GM23338 (cell line): Measurements from ENCODE around the gene PIWIL4. TPM values are rescaled to one million over a fixed set of nuclear protein-coding genes. Genes with fewer than 3 reads are reported as not detected.

Source experiments
- ATAC-seq: fragments of 200-7000 bp; cut with Tn5 transposase; 3 replicates; pipeline ENCODE4 v1.9.1; 2020
- DNase-seq: peaks from one replicate; pipeline ENCODE4 v3.0.0-alpha.2; 2015; ENCODE audit warnings: low spot score
- H2AFZ ChIP-seq: fragments of 200-600 bp; sonication (generic); 2 replicates; pipeline ENCODE4 v1.8.0; 2016; ENCODE audit warnings: antibody characterized with exemption, mild to moderate bottlenecking, moderate library complexity
- H3F3A ChIP-seq: fragments of 200-600 bp; sonication (generic); replicated peaks from 2 replicates; pipeline ENCODE4 v1.8.0; 2017; ENCODE audit warnings: antibody characterized with exemption, mixed run types, low read depth
- H3K27ac ChIP-seq: fragments of 200-600 bp; sonication (generic); 2 replicates; pipeline ENCODE4 v1.6.1; 2016; ENCODE audit warnings: low read depth
- H3K27me3 ChIP-seq: fragments of 200-600 bp; sonication (generic); 2 replicates; pipeline ENCODE4 v1.8.0; 2016; ENCODE audit warnings: mild to moderate bottlenecking, mixed run types, moderate library complexity; ENCODE audit not compliant: insufficient read depth
- H3K36me3 ChIP-seq: fragments of 200-600 bp; sonication (generic); 2 replicates; pipeline ENCODE4 v1.8.0; 2016; ENCODE audit warnings: mild to moderate bottlenecking; ENCODE audit not compliant: insufficient read depth
- H3K4me1 ChIP-seq: fragments of 200-600 bp; sonication (generic); 2 replicates; pipeline ENCODE4 v1.8.0; 2016; ENCODE audit warnings: mild to moderate bottlenecking, moderate library complexity; ENCODE audit not compliant: insufficient read depth
- H3K4me2 ChIP-seq: fragments of 200-600 bp; sonication (generic); 2 replicates; pipeline ENCODE4 v1.7.1; 2017; ENCODE audit warnings: mixed run types
- H3K4me3 ChIP-seq: fragments of 200-600 bp; sonication (generic); 2 replicates; pipeline ENCODE4 v1.6.1; 2016; ENCODE audit warnings: mixed run types
- H3K79me2 ChIP-seq: fragments of 200-600 bp; sonication (generic); replicated peaks from 2 replicates; pipeline ENCODE4 v1.8.0; 2017; ENCODE audit warnings: mild to moderate bottlenecking; ENCODE audit not compliant: insufficient read depth
- H3K9me2 ChIP-seq: fragments of 200-600 bp; sonication (generic); 2 replicates; pipeline ENCODE4 v1.8.0; 2017; ENCODE audit not compliant: insufficient read depth
- H4K20me1 ChIP-seq: fragments of 200-600 bp; sonication (generic); replicated peaks from 2 replicates; pipeline ENCODE4 v1.8.0; 2017; ENCODE audit warnings: mild to moderate bottlenecking; ENCODE audit not compliant: insufficient read depth
- H3K27ac Mint-ChIP-seq: 2 replicates; pipeline ENCODE4 v1.8.0; 2020; ENCODE audit warnings: inconsistent platforms, mild to moderate bottlenecking, moderate library complexity, mixed read lengths
- H3K27me3 Mint-ChIP-seq: 3 replicates; pipeline ENCODE4 v1.8.0; 2022; ENCODE audit warnings: low read depth, mild to moderate bottlenecking, moderate library complexity, mixed read lengths, inconsistent platforms; ENCODE audit not compliant: insufficient read depth, poor library complexity
- H3K36me3 Mint-ChIP-seq: 3 replicates; pipeline ENCODE4 v1.8.0; 2021; ENCODE audit warnings: low read depth, mild to moderate bottlenecking, inconsistent platforms, moderate library complexity, mixed read lengths
- H3K4me1 Mint-ChIP-seq: 3 replicates; pipeline ENCODE4 v1.8.0; 2020; ENCODE audit warnings: mild to moderate bottlenecking, inconsistent platforms, mixed read lengths
- H3K4me3 Mint-ChIP-seq: 3 replicates; pipeline ENCODE4 v1.8.0; 2021; ENCODE audit warnings: moderate library complexity, mild to moderate bottlenecking, inconsistent platforms, mixed read lengths
- H3K9me3 Mint-ChIP-seq: 3 replicates; pipeline ENCODE4 v1.8.0; 2020; ENCODE audit warnings: moderate library complexity, mild to moderate bottlenecking, inconsistent platforms, mixed read lengths
- CREB1 ChIP-seq: fragments of 250-450 bp; sonication (Bioruptor Pico); IDR thresholded peaks from 2 replicates; pipeline ENCODE4 v1.5.0; 2020; ENCODE audit warnings: low read depth, mild to moderate bottlenecking, moderate library complexity
- CTCF ChIP-seq, 2 experiments: fragments of 200-600 bp in 1 of 2; sonication (generic) in 1 of 2; conservative IDR thresholded peaks; 2 replicates each; pipeline versions ENCODE4 v1.5.1 to v1.6.1; 2016 to 2017; ENCODE audit warnings: antibody characterized with exemption in 2 of 2, low read depth in 2 of 2, mild to moderate bottlenecking in 2 of 2, moderate library complexity in 1 of 2
- ETS1 ChIP-seq: IDR thresholded peaks from 2 replicates; pipeline ENCODE4 v1.6.1; 2016; ENCODE audit warnings: antibody characterized with exemption
- EZH2 ChIP-seq: fragments of 200-600 bp; sonication (generic); IDR thresholded peaks from one replicate; pipeline ENCODE4 v1.8.0; 2017; ENCODE audit warnings: antibody characterized with exemption, mild to moderate bottlenecking, low read depth; ENCODE audit not compliant: unreplicated experiment
- EZH2phosphoT487 ChIP-seq: fragments of 200-600 bp; sonication (generic); IDR thresholded peaks from one replicate; pipeline ENCODE4 v1.8.1; 2018; ENCODE audit warnings: antibody characterized with exemption; ENCODE audit not compliant: unreplicated experiment
- JUNB ChIP-seq: IDR thresholded peaks from one replicate; pipeline ENCODE4 v1.6.1; 2016; ENCODE audit warnings: antibody characterized with exemption; ENCODE audit not compliant: unreplicated experiment
- NANOG ChIP-seq: IDR thresholded peaks from 2 replicates; pipeline ENCODE4 v1.6.1; 2016; ENCODE audit warnings: antibody characterized with exemption, borderline replicate concordance
- POLR2AphosphoS5 ChIP-seq: IDR thresholded peaks from 2 replicates; pipeline ENCODE4 v1.6.1; 2016; ENCODE audit warnings: antibody characterized with exemption, low read depth
- REST ChIP-seq: IDR thresholded peaks from one replicate; pipeline ENCODE4 v1.6.1; 2018; ENCODE audit warnings: antibody characterized with exemption; ENCODE audit not compliant: unreplicated experiment
- STAT1 ChIP-seq: IDR thresholded peaks from one replicate; pipeline ENCODE4 v1.6.1; 2016; ENCODE audit warnings: antibody characterized with exemption; ENCODE audit not compliant: unreplicated experiment
- ZNF114 ChIP-seq: fragments of 250-450 bp; sonication (Bioruptor Pico); IDR thresholded peaks from 2 replicates; pipeline ENCODE4 v1.5.0; 2020; ENCODE audit warnings: mild to moderate bottlenecking, moderate library complexity
- ZNF331 ChIP-seq: fragments of 250-450 bp; sonication (Bioruptor Pico); IDR thresholded peaks from 2 replicates; pipeline ENCODE4 v1.5.0; 2020; ENCODE audit warnings: low read depth, mild to moderate bottlenecking, moderate library complexity
- polyA plus RNA-seq: library from polyadenylated mRNA; unstranded; fragments of >200 nt; fragmentation: Nextera tagmentation; extraction: Ambion mirVana; gene quantifications from 2 replicates; pipeline ENCODE4 v1.2.1, GENCODE V29; 2016
- total RNA-seq: library from RNA; depleted of rRNA; stranded (reverse); fragments of >200 nt; shearing (Covaris generic); gene quantifications from 2 replicates; pipeline ENCODE4 v1.2.3, GENCODE V29; 2014

PIWIL4 gene
- total and polyA plus RNA-seq, 2 experiments from 2014 or later = 0.23 to 0.66 TPM

DNA sequence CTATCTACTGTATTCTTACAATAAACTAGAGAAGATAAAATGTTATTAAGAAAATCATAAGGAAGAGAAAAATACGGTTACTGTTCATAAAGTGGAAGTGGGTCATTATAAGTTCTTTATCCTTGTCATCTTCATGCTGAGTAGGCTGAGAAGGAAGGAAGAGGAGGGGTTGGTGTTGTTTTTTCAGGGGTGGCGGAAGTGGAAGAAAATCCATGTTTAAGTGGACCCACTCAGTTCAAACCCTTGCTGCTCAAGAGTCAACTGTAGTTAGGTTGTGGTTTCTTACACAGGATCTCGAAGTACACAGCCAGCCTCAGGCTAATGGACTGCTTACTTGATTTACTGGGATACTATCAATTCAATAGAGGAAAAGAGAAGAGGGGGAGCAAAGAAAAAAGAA lies 63.1 kb downstream of the PIWIL4 start:
- Histone ChIP-seq H3K27ac (no peak overlapping the region), H3K27me3 (no peaks in the 10 kb centered on the region), H4K20me1 (no peaks in the 10 kb centered on the region), H3K79me2 (no peaks in the 10 kb centered on the region), H3F3A (no peaks in the 10 kb centered on the region), H3K4me3 (no peak overlapping the region), H3K36me3 (peaks cover 12% of the 10 kb centered on the region), H2AFZ (no peak overlapping the region), H3K4me1 (no peaks in the 10 kb centered on the region), H3K9me2 (no peaks in the 10 kb centered on the region), H3K4me2 (no peak overlapping the region)
- no peak for DNase-seq
- ATAC-seq = no peak
- Mint-ChIP-seq H3K4me1 (peaks cover 10% of the 10 kb centered on the region), H3K27ac (no peak overlapping the region), H3K27me3 (peaks cover 5% of the 10 kb centered on the region), H3K9me3 (peaks cover 37% of the 10 kb centered on the region), H3K4me3 (no peak overlapping the region), H3K36me3 (peaks cover 36% of the 10 kb centered on the region)
- no peak for TF ChIP-seq POLR2AphosphoS5
- TF ChIP-seq ZNF331 (CRISPR knock-in tag) = no peak
- TF ChIP-seq EZH2phosphoT487 = no peak
- no peak for TF ChIP-seq JUNB
- no peak for TF ChIP-seq CTCF (conservative IDR thresholded peaks at IDR 0.05; ENCODE audit: low read depth in 2 of 2)
- no peak for TF ChIP-seq STAT1
- TF ChIP-seq ETS1 = no peak
- no peak for TF ChIP-seq REST
- TF ChIP-seq EZH2 = no peak
- TF ChIP-seq CREB1 = no peak
- no peak for TF ChIP-seq NANOG
- TF ChIP-seq ZNF114 (CRISPR knock-in tag) = no peak
